Measurements from ENCODE around the gene PPFIBP2. TPM values are rescaled to one million over a fixed set of nuclear protein-coding genes. Genes with fewer than 3 reads are reported as not detected.

PPFIBP2 gene
- total RNA-seq, 1 experiment from 2014 or later: 13.9 TPM

DNA sequence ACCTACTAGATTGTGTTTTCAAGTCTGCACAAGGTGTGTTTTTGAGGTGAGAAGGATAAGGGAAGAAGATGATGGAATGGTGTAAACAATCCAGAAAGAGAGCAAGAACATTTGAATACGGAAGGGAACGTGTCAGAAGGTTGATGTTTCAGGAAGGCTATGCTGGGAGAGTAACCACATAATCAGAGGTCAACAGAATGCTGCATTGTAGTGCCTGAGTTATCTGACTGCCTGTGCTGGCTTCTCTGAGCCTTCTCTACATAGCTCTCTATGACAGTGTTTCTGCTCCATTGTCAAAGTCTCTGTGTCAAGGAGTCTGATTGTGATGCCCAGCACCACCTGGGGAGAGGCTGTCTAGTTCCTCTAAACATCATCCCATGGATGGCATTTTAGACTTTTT lies 85.4 kb downstream of the PPFIBP2 start:
- no peak overlapping the region for H3K4me3 ChIP-seq
- H3K4me1 ChIP-seq (replicated peaks; ENCODE audit: insufficient read depth): peaks cover 87% of the 10 kb centered on the region
- DNase-seq: no peak
- H3K79me2 ChIP-seq (ENCODE audit: low read depth): no peaks in the 10 kb centered on the region
- no TSS peak for BruUV-seq (replicated peaks)
- TF ChIP-seq, protein P1, sequence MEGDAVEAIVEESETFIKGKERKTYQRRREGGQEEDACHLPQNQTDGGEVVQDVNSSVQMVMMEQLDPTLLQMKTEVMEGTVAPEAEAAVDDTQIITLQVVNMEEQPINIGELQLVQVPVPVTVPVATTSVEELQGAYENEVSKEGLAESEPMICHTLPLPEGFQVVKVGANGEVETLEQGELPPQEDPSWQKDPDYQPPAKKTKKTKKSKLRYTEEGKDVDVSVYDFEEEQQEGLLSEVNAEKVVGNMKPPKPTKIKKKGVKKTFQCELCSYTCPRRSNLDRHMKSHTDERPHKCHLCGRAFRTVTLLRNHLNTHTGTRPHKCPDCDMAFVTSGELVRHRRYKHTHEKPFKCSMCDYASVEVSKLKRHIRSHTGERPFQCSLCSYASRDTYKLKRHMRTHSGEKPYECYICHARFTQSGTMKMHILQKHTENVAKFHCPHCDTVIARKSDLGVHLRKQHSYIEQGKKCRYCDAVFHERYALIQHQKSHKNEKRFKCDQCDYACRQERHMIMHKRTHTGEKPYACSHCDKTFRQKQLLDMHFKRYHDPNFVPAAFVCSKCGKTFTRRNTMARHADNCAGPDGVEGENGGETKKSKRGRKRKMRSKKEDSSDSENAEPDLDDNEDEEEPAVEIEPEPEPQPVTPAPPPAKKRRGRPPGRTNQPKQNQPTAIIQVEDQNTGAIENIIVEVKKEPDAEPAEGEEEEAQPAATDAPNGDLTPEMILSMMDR (conservative IDR thresholded peaks at IDR 0.05): no peak
- TF ChIP-seq EZH2 (IDR thresholded peaks at IDR 0.05; ENCODE audit: low read depth): no peak
- no peaks in the 10 kb centered on the region for H3K9me2 ChIP-seq (ENCODE audit: insufficient read depth)
- H3K4me2 ChIP-seq: no peak overlapping the region
- peak overlapping the region; percentile 47; the same call in 1 of the 2 replicates for H3K27ac ChIP-seq
- ChIA-PET POLR2A (ENCODE audit: unreplicated experiment) (no interaction called here), CTCF (no interaction called here)
- H3K9me3 ChIP-seq (ENCODE audit: insufficient read depth, low read depth): no peaks in the 10 kb centered on the region
- intact Hi-C loops (cut with micrococcal nuclease; ENCODE audit: unreplicated experiment): no loop called here
- peaks cover 24% of the 10 kb centered on the region for H3F3A ChIP-seq (ENCODE audit: insufficient read depth, low read depth)
- no peaks in the 10 kb centered on the region for H4K20me1 ChIP-seq (ENCODE audit: insufficient read depth)
- no peaks in the 10 kb centered on the region for H3K36me3 ChIP-seq (ENCODE audit: low read depth)
- no peak overlapping the region for H2AFZ ChIP-seq
- H3K27me3 ChIP-seq (ENCODE audit: insufficient read depth, low read depth): no peaks in the 10 kb centered on the region

DNA sequence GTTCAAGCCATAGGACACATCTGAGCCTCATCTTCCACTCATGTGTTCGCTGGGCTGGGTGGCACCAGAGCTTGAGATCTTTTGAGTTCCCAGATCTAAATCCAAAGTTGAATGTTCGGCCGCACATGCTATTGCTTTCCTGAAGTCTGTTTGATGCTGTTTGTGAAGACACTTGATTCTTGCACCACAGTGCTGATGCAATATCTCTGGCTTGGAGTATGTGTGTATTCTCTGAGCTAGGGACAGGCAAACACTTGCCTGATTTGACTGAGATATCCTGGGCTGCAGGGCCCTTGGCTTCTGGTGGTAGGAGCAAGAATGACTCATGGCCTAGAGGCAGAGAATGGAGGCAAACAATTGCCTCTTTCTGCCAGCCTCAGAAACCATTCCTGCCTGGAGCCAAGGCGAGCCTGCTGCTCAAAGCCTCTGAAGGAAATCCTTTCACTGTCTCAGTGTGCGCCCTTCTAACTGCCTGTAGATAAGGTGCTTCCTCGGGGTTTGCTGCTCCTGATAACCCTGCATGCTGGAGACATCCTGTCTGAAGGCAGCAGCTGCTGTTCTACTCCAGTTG lies 86.5 kb downstream of the PPFIBP2 start:
- no peaks in the 10 kb centered on the region for H3K79me2 ChIP-seq (ENCODE audit: low read depth)
- DNase-seq: peak; percentile 64 to 95
- peaks cover 91% of the 10 kb centered on the region for H3K4me1 ChIP-seq (replicated peaks; ENCODE audit: insufficient read depth)
- no peaks in the 10 kb centered on the region for H3K9me3 ChIP-seq (ENCODE audit: insufficient read depth, low read depth)
- TF ChIP-seq, protein P1 (conservative IDR thresholded peaks at IDR 0.05): no peak
- no peak for TF ChIP-seq EZH2 (IDR thresholded peaks at IDR 0.05; ENCODE audit: low read depth)
- H3K27ac ChIP-seq: peak overlapping the region; percentile 96
- no peak overlapping the region for H3K4me3 ChIP-seq
- H3K27me3 ChIP-seq (ENCODE audit: insufficient read depth, low read depth): no peaks in the 10 kb centered on the region
- peaks cover 33% of the 10 kb centered on the region for H3F3A ChIP-seq (ENCODE audit: insufficient read depth, low read depth)
- H2AFZ ChIP-seq: no peak overlapping the region
- BruUV-seq (replicated peaks): no TSS peak
- peak overlapping the region; percentile 67 for H3K4me2 ChIP-seq
- ChIA-PET CTCF (no interaction called here), POLR2A (ENCODE audit: unreplicated experiment) (interaction anchor here (0.5 kb wide), 1 partner anchor 1117 kb away, joined by 7 read pairs; no protein-coding TSS in a partner anchor)
- no peaks in the 10 kb centered on the region for H4K20me1 ChIP-seq (ENCODE audit: insufficient read depth)
- H3K36me3 ChIP-seq (ENCODE audit: low read depth): no peaks in the 10 kb centered on the region
- no peaks in the 10 kb centered on the region for H3K9me2 ChIP-seq (ENCODE audit: insufficient read depth)
- intact Hi-C loops (cut with micrococcal nuclease; ENCODE audit: unreplicated experiment): no loop called here

DNA sequence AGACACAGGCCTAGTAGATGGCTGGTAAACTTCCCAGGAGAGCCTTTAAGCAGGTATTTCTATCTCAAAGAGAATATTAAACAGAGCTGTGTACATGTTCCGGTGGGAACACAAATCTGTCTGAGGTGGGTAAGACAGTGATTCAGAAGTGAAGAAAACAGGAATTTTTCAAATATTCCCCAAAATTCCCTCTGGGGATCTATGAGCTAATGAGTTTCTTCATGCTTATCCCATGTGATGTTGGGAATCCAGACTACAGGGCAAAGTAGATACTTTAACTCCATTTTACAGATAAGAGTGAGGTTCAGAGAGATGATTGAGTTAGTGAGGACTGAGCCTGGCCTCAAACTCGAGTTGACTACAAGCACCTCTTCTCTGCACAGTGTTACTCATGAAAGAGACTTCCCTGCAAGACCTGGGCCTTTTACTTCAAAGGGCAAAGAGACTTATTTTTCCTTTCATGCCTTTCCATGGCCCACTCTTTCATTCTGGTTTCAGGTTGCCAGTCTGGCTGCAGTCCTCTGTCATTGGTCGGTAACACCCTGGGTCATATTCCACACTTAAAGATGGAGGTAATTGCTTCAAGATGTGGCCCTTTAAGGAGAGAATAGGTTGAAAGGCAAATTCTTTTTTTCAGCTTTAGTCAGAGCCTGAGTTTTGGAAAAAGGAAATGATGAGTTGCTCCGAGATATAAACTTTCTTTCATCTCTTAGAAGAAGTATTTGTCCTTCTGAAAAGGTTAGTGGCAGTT lies 89.4 kb downstream of the PPFIBP2 start:
- no TSS peak for BruUV-seq (replicated peaks)

More for the DNA sequence above, 89.4 kb downstream of the PPFIBP2 start:
- CTCF ChIA-PET: no interaction called here
- no peak overlapping the region for H3K27ac ChIP-seq
- H3K79me2 ChIP-seq (ENCODE audit: low read depth): no peaks in the 10 kb centered on the region; the same call in 1 of the 2 replicates
- H3K4me2 ChIP-seq: no peak overlapping the region
- intact Hi-C loops (cut with micrococcal nuclease; ENCODE audit: unreplicated experiment): no loop called here
- no peak overlapping the region for H3K4me3 ChIP-seq
- peaks cover 46% of the 10 kb centered on the region for H3F3A ChIP-seq (ENCODE audit: insufficient read depth, low read depth)
- no peaks in the 10 kb centered on the region for H3K9me2 ChIP-seq (ENCODE audit: insufficient read depth)
- H2AFZ ChIP-seq: no peak overlapping the region
- no peaks in the 10 kb centered on the region for H4K20me1 ChIP-seq (ENCODE audit: insufficient read depth)
- no peak for DNase-seq
- no peaks in the 10 kb centered on the region for H3K27me3 ChIP-seq (ENCODE audit: insufficient read depth, low read depth)
- TF ChIP-seq, protein P1 (conservative IDR thresholded peaks at IDR 0.05): no peak
- no peak for TF ChIP-seq EZH2 (IDR thresholded peaks at IDR 0.05; ENCODE audit: low read depth)
- H3K4me1 ChIP-seq (replicated peaks; ENCODE audit: insufficient read depth): peaks cover 84% of the 10 kb centered on the region
- POLR2A ChIA-PET (ENCODE audit: unreplicated experiment): no interaction called here
- no peaks in the 10 kb centered on the region for H3K36me3 ChIP-seq (ENCODE audit: low read depth)
- no peaks in the 10 kb centered on the region for H3K9me3 ChIP-seq (ENCODE audit: insufficient read depth, low read depth)
